Effector memory CD8-positive, alpha-beta T cell (primary cell): ENCODE measurements around the gene AGAP1.

Experiments used
- ATAC-seq: fragments of 150-1000 bp; cut with Tn5 transposase; replicated peaks from 2 replicates; pipeline ENCODE4 v1.10.0; 2021; ENCODE audit warnings: mild to moderate bottlenecking, moderate library complexity
- DNase-seq, 3 experiments: peaks; one replicate each; pipeline ENCODE4 v3.0.0; 2021
- H3K27ac Mint-ChIP-seq, 2 donors: one replicate each; pipeline ENCODE4 v1.8.0; 2022; ENCODE audit warnings: mild to moderate bottlenecking in 2 of 2, mixed read lengths in 2 of 2, moderate library complexity in 2 of 2
- H3K27me3 Mint-ChIP-seq, 2 donors: one replicate each; pipeline ENCODE4 v1.8.0; 2022; ENCODE audit warnings: mixed read lengths in 2 of 2
- H3K36me3 Mint-ChIP-seq: one replicate; pipeline ENCODE4 v1.8.0; 2022; ENCODE audit warnings: mild to moderate bottlenecking, moderate library complexity, mixed read lengths; ENCODE audit not compliant: insufficient read depth
- H3K4me1 Mint-ChIP-seq, 2 donors: one replicate each; pipeline ENCODE4 v1.8.0; 2022; ENCODE audit warnings: low read depth in 2 of 2, mixed read lengths in 2 of 2
- H3K4me3 Mint-ChIP-seq, 2 donors: one replicate each; pipeline ENCODE4 v1.8.0; 2022; ENCODE audit warnings: mild to moderate bottlenecking in 2 of 2, mixed read lengths in 2 of 2, moderate library complexity in 2 of 2
- H3K9me3 Mint-ChIP-seq, 2 donors: one replicate each; pipeline ENCODE4 v1.8.0; 2022; ENCODE audit warnings: mixed read lengths in 2 of 2

AGAP1 gene

GRCh38 chr2:235603659-235604058, 109.8 kb downstream of the AGAP1 start:
- ATAC-seq (no peak), DNase-seq (no peak)
- peaks cover 8% of the 10 kb centered on the region in 2 donors for H3K4me1 Mint-ChIP-seq
- no peaks in the 10 kb centered on the region for H3K9me3 Mint-ChIP-seq
- no peak overlapping the region for H3K27ac Mint-ChIP-seq
- H3K27me3 Mint-ChIP-seq: peaks cover 0 to 13% of the 10 kb centered on the region in 2 donors
- peaks cover 3% of the 10 kb centered on the region for H3K36me3 Mint-ChIP-seq
- H3K4me3 Mint-ChIP-seq: no peak overlapping the region

GRCh38 chr2:235605312-235606003, 111.6 kb downstream of the AGAP1 start:
- ATAC-seq: peak; percentile 97
- peak overlapping the region in 1 of 2 donors; percentile 21 for H3K4me3 Mint-ChIP-seq
- H3K27ac Mint-ChIP-seq: peak overlapping the region in 1 of 2 donors; percentile 29
- peaks cover 7% of the 10 kb centered on the region for H3K36me3 Mint-ChIP-seq
- peaks cover 0 to 24% of the 10 kb centered on the region in 2 donors for H3K27me3 Mint-ChIP-seq
- H3K9me3 Mint-ChIP-seq: no peaks in the 10 kb centered on the region
- peak in 2 of 3 experiments; percentile 37 to 38 for DNase-seq
- peaks cover 8 to 12% of the 10 kb centered on the region in 2 donors for H3K4me1 Mint-ChIP-seq

GRCh38 chr2:235606004-235606715, 112.3 kb downstream of the AGAP1 start:
- peaks cover 0 to 1% of the 10 kb centered on the region in 2 donors for H3K9me3 Mint-ChIP-seq
- peaks cover 7% of the 10 kb centered on the region for H3K36me3 Mint-ChIP-seq
- DNase-seq (no peak), ATAC-seq (no peak)
- H3K27ac Mint-ChIP-seq: peak overlapping the region in 1 of 2 donors; percentile 29
- peaks cover 13 to 19% of the 10 kb centered on the region in 2 donors for H3K4me1 Mint-ChIP-seq
- H3K4me3 Mint-ChIP-seq: peak overlapping the region in 1 of 2 donors; percentile 21
- peaks cover 0 to 17% of the 10 kb centered on the region in 2 donors for H3K27me3 Mint-ChIP-seq

GRCh38 chr2:235607546-235608199, 113.8 kb downstream of the AGAP1 start:
- ATAC-seq (no peak), DNase-seq (no peak)
- Mint-ChIP-seq H3K4me1 (peaks cover 13 to 23% of the 10 kb centered on the region in 2 donors), H3K27me3 (peaks cover 0 to 16% of the 10 kb centered on the region in 2 donors), H3K27ac (no peak overlapping the region), H3K36me3 (peaks cover 7% of the 10 kb centered on the region), H3K4me3 (no peak overlapping the region), H3K9me3 (peaks cover 0 to 1% of the 10 kb centered on the region in 2 donors)

GRCh38 chr2:235608200-235608887, 114.5 kb downstream of the AGAP1 start:
- H3K27ac Mint-ChIP-seq: no peak overlapping the region
- H3K36me3 Mint-ChIP-seq: peaks cover 7% of the 10 kb centered on the region
- H3K9me3 Mint-ChIP-seq: peaks cover 0 to 1% of the 10 kb centered on the region in 2 donors
- H3K4me3 Mint-ChIP-seq: no peak overlapping the region
- H3K27me3 Mint-ChIP-seq: peaks cover 0 to 16% of the 10 kb centered on the region in 2 donors
- ATAC-seq (no peak), DNase-seq (no peak)
- H3K4me1 Mint-ChIP-seq: peaks cover 13 to 23% of the 10 kb centered on the region in 2 donors

- Mint-ChIP-seq H3K9me3 (peaks cover 0 to 1% of the 10 kb centered on the region in 2 donors), H3K36me3 (peaks cover 7% of the 10 kb centered on the region), H3K27ac (no peak overlapping the region), H3K4me3 (no peak overlapping the region), H3K27me3 (peaks cover 6 to 16% of the 10 kb centered on the region in 2 donors), H3K4me1 (peaks cover 18 to 27% of the 10 kb centered on the region in 2 donors)
- ATAC-seq (no peak), DNase-seq (no peak)
These were observed 115.5 kb downstream of the AGAP1 start for GRCh38 chr2:235609321-235609720.

- Mint-ChIP-seq H3K27me3 (peaks cover 7 to 16% of the 10 kb centered on the region in 2 donors), H3K4me3 (no peak overlapping the region), H3K4me1 (peaks cover 20 to 28% of the 10 kb centered on the region in 2 donors), H3K36me3 (peaks cover 7% of the 10 kb centered on the region), H3K27ac (no peak overlapping the region), H3K9me3 (peaks cover 0 to 1% of the 10 kb centered on the region in 2 donors)
- ATAC-seq (no peak), DNase-seq (no peak)
These were observed 115.9 kb downstream of the AGAP1 start for GRCh38 chr2:235609746-235610145.

GRCh38 chr2:235610696-235611257, 116.9 kb downstream of the AGAP1 start:
- H3K27me3 Mint-ChIP-seq: peaks cover 7 to 16% of the 10 kb centered on the region in 2 donors
- no peak overlapping the region for H3K27ac Mint-ChIP-seq
- no peak overlapping the region for H3K4me3 Mint-ChIP-seq
- peaks cover 0 to 1% of the 10 kb centered on the region in 2 donors for H3K9me3 Mint-ChIP-seq
- peaks cover 4% of the 10 kb centered on the region for H3K36me3 Mint-ChIP-seq
- H3K4me1 Mint-ChIP-seq: peaks cover 14 to 24% of the 10 kb centered on the region in 2 donors
- DNase-seq: no peak
- no peak for ATAC-seq

- H3K9me3 Mint-ChIP-seq: peaks cover 0 to 1% of the 10 kb centered on the region in 2 donors
- peaks cover 3% of the 10 kb centered on the region for H3K36me3 Mint-ChIP-seq
- H3K4me1 Mint-ChIP-seq: peaks cover 14 to 23% of the 10 kb centered on the region in 2 donors
- ATAC-seq (no peak), DNase-seq (no peak)
- H3K27ac Mint-ChIP-seq: no peak overlapping the region
- H3K4me3 Mint-ChIP-seq: no peak overlapping the region
- H3K27me3 Mint-ChIP-seq: peaks cover 7 to 16% of the 10 kb centered on the region in 2 donors
These were observed 117.5 kb downstream of the AGAP1 start for GRCh38 chr2:235611349-235611748.

GRCh38 chr2:235611756-235612155, 117.9 kb downstream of the AGAP1 start:
- ATAC-seq (no peak), DNase-seq (no peak)
- Mint-ChIP-seq H3K36me3 (peaks cover 3% of the 10 kb centered on the region), H3K9me3 (peaks cover 0 to 1% of the 10 kb centered on the region in 2 donors), H3K27me3 (peaks cover 7 to 16% of the 10 kb centered on the region in 2 donors), H3K27ac (no peak overlapping the region), H3K4me1 (peaks cover 17 to 23% of the 10 kb centered on the region in 2 donors), H3K4me3 (no peak overlapping the region)

- Mint-ChIP-seq H3K36me3 (peaks cover 3% of the 10 kb centered on the region), H3K27me3 (peaks cover 7 to 16% of the 10 kb centered on the region in 2 donors), H3K27ac (no peak overlapping the region), H3K4me1 (peaks cover 17 to 24% of the 10 kb centered on the region in 2 donors), H3K9me3 (peaks cover 0 to 1% of the 10 kb centered on the region in 2 donors), H3K4me3 (no peak overlapping the region)
- ATAC-seq (no peak), DNase-seq (no peak)
These were observed 118.5 kb downstream of the AGAP1 start for GRCh38 chr2:235612181-235612950.

- Mint-ChIP-seq H3K27ac (peak overlapping the region in 1 of 2 donors; percentile 3), H3K36me3 (peaks cover 3% of the 10 kb centered on the region)
These were observed 119.8 kb downstream of the AGAP1 start for GRCh38 chr2:235613649-235614048.

More at GRCh38 chr2:235613649-235614048, 119.8 kb downstream of the AGAP1 start:
- H3K27me3 Mint-ChIP-seq: peaks cover 7 to 11% of the 10 kb centered on the region in 2 donors
- peaks cover 0 to 1% of the 10 kb centered on the region in 2 donors for H3K9me3 Mint-ChIP-seq
- no peak overlapping the region for H3K4me3 Mint-ChIP-seq
- DNase-seq (no peak), ATAC-seq (no peak)
- peaks cover 17 to 26% of the 10 kb centered on the region in 2 donors for H3K4me1 Mint-ChIP-seq
